Activated CD4-positive, alpha-beta T cell treated with anti-CD3 and anti-CD28 coated beads, Interleukin-2, amount 50 U/mL, for 16 hours (primary cell): Measurements from ENCODE around the gene ZCCHC14.

Experiments used
- DNase-seq: peaks from one replicate; pipeline ENCODE4 v3.0.0-alpha.2; 2020

ZCCHC14 gene

GRCh38 chr16:87474017-87474416 lies 18.8 kb downstream of the ZCCHC14 start:
- DNase-seq = no peak

DNA sequence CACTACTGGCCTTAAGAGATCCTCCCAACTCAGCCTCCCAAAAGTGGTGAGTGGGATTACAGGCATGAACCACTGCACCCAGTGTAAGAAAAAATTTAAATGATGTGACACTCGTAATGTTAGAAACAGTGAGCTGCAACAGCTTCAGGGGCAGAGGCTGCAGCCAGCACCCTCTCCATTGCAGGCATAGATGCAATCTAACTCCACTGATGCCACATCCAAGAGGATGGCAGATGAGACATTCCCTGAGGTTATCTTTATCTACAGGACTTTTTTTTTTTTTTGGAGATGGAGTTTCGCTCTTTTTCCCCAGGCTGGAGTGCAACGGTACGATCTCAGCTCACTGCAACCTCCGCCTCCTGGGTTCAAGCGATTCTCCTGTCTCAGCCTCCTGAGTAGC lies 19.9 kb downstream of the ZCCHC14 start:
- DNase-seq = no peak

DNA sequence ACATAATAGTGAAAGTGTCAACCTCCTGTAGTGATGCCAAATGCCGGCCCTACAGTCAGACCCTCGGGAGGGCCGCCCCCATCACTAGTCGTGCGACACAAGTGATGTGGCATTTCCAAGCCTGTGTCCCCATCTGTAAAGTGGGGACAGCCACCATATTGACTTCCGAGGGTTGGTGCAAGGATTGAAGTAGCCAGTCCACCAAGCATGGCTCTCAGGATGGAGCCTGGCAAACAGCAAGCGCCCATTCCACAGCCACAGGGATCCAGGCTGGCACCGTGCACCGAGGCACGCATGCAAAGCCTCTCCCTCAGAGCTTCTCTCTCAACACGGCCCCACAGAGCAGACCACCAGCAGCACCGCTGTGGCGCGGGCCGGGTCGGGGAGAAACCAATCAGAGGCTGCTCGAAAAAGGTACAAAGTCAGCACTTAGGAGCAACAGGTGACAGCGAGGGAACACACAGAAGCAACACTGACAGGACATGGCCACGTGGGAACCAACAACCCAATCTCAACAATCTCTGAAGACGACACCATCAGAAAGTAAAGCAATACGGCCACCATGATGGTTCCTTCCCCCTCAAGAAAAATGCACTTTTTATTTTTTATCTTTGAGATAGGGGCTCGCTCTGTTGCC lies 20.6 kb downstream of the ZCCHC14 start:
- DNase-seq = no peak

DNA sequence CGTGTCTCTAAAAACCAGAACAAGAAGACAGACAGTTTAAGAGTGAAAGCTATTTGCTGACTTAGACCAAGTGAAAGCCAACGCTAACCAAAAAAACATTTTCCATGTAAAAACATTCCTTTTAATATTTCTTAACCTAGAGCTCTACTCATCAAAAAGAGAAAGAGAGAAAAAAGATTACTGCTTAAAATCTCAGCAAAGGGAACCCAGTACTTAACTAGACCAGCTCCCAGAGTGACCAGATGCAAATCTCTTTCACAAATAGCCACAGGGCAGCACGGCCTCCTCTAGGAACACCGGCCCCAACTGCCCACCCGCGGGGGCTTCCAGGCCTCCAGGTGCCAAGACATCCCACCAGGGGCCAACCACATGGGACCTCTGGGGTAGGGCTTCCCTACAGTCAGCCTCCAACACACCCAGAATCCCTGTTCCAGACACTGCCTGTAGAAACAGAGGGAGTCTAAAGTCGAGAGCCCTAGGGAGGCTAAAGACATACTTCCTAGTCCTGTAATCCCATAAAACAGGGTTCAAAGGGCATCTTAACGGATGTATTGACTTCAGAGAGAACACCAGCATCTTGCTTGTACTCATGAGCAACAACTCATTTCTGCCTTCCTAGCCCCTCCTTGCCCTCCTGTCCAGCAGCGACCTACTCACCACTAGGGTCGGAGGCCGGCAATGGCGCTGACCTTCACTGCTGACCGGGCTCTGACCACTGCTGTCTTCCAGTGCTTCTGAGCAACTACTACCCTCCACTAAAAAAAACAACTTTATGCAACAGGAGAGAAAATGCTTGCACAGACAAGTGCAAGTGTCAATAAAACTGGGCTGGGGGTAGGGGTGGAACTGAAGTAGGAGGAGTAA lies 21.3 kb downstream of the ZCCHC14 start:
- no peak for DNase-seq

GRCh38 chr16:87470332-87470731 lies 22.5 kb downstream of the ZCCHC14 start:
- no peak for DNase-seq

DNA sequence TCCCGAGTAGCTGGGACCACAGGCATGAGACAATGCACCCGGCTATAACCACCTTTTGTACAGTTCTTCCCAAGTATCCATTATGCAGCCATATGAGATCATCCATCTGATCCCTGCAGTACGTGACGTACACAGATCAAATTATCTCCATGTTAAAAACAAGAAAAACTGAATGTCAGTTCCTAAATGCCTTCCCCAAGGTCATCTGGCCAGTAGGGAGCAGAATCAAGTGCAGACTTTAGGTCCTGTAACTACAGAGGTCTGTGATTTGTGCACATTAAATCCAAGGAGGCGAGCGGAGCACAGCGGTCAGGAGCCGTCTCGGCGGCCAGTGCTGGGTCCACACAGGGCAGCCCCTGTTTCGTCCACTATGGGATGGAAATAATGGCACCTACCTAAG lies 23.7 kb downstream of the ZCCHC14 start:
- DNase-seq = no peak

DNA sequence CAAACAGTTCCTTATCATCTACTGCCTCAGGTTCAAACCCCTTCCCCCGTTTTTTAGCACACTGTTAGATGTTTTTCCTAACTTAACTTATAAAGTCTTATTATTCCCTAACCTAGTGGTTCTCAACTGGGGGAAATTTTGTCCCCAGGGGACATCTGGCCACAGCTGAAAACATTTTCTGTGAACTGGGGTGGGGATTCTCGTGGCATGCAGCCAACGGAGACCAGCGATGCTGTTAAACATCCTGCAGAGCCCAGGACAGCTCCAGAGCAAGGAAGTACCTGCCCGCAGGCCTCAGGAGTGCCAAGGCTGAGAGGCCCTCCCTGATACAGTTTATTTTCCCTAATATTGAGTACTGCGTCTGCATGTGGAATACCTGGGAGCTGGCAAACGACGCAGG lies 24.3 kb downstream of the ZCCHC14 start:
- no peak for DNase-seq

- DNase-seq = no peak
These were observed 25.8 kb downstream of the ZCCHC14 start for GRCh38 chr16:87466975-87467501.

GRCh38 chr16:87465879-87466278 lies 26.9 kb downstream of the ZCCHC14 start:
- no peak for DNase-seq

DNA sequence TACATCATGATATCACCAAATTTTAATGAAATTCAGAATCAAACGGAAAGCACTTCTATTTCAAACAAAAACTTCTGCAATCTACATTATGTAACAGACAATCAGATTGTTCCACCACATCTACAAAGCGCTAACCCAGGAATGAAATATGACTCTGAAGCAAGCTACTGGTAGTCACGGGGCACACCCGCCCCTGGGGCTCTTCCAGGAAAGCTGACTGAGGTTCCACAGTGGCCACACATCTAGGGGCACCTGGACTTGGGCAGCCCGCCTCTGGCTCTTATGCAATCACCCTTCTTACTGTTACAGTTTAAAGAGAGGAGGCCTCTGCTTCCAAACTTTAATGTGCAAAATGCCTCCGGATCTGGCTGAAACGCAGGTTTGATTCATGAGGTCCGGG lies 27.5 kb downstream of the ZCCHC14 start:
- DNase-seq = no peak

- DNase-seq = peak; percentile 45
These were observed 28.0 kb downstream of the ZCCHC14 start for GRCh38 chr16:87464691-87465300.

GRCh38 chr16:87463722-87464690 lies 28.8 kb downstream of the ZCCHC14 start:
- peak; percentile 57 for DNase-seq

GRCh38 chr16:87461466-87461991 lies 31.3 kb downstream of the ZCCHC14 start:
- peak; percentile 35 for DNase-seq

- no peak for DNase-seq
These were observed 31.9 kb downstream of the ZCCHC14 start for GRCh38 chr16:87460936-87461335.

GRCh38 chr16:87459833-87460232 lies 33.0 kb downstream of the ZCCHC14 start:
- no peak for DNase-seq

DNA sequence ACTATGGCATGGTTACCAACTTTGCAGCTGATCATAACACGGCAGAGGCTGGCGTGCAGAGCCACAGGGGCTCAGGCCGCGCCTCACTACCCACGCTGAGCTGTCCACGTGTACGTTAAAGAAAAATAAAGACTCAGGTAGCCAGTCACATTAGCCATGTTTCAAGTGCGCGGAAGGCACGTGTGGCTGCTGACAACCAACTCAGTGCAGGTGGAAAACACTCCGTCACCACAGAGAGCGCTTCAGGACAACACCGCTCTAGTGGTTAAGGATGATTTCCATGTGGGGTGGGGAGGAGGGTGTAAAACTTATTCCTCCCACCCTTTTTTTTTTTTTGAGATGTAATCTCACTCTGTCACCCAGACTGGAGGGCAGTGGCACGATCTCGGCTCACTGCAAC lies 33.8 kb downstream of the ZCCHC14 start:
- DNase-seq = no peak

GRCh38 chr16:87458424-87458915 lies 34.4 kb downstream of the ZCCHC14 start:
- DNase-seq = no peak

GRCh38 chr16:87457709-87458423 lies 35.0 kb downstream of the ZCCHC14 start:
- peak; percentile 82 for DNase-seq

DNA sequence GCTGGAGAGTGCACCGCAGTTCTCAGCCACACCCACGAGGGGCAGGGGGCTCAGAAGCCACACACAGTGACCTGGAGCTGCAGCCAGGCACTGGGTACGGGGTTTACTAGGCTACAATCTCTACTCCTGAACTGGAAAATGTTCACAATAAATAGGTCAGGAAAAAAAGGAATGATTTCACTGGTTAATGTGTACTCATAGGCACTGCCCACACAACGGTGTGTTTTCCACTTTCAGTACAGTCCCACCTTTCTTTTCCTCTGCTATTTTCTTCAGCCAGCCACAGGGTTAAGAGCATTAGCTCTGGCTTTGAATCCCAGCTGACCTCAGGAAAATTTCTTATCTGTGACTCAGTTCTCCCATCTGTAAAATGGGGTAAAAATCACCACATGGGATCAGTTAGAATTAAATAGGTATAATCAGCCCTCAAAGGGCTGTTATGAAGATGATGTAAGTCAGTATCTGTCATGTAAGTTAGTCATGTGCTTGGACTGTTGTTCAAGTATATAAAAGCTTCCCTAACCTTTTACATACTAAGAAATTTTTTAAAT lies 35.7 kb downstream of the ZCCHC14 start:
- no peak for DNase-seq

DNA sequence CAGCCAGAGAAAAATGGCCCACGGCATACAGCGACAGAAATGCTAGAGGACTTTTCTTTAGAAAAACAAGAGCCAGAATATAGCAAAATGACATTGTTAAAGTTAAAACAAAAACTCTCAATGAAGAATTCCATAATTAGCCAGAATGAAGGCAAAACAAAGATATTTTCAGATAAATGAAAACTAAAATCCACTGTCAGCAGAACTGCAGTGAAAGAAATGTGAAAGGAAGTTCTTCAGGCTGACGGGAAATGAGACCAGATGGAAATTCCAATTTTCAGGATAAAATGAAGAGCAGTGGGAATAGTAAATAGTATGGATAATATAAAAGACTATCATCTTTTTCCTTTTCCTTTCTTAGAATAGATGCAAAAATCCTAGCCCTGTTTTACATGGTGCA lies 38.4 kb downstream of the ZCCHC14 start:
- no peak for DNase-seq

- DNase-seq = no peak
These were observed 39.5 kb downstream of the ZCCHC14 start for GRCh38 chr16:87453326-87453725.
